NCI-H510A treated with DMSO at 0.1 percent for 48 hours (cell line): ENCODE measurements around the gene WARS2.

ENCODE experiments used
- DNase-seq: peaks from one replicate; lab custom pipeline; 2025; lab: John Stamatoyannopoulos, UW

The WARS2 gene

DNA sequence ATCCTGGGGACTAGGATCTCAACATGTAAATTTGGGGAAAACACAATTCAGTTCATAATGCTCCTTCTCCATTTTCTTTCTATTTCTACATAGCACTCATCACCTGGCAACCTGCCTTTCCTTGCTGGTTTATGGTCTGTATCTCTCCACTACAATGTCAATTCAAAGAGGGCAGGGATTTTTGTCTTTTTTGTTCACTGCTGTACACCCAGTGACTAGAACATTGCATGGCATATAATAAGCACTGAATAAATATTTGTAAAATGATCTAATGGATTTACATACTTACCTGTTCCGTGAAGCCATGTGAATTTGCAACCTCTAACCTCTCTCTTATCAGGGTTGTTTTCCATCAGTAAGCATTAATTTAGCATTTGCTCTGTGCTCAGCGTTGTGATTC, 124.9 kb downstream of the WARS2 start:
- no peak for DNase-seq

DNA sequence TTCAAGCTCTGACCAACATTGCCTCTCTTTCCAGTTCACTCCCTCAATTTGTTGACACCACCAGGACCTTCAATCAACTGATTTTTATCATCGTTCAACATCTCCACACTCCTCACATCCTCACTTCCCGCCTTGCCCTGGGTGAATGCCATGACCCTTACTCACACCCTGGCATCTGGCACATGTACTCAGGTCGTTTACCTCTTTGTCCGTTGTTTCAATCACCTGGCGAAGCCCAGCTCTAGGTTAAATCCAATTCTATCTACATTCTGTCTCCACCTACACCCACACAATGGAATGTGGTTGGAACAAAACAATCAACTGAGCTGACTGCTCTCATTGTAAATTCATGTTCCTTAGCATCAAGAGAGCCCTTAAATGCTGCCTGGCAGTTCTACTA, 128.1 kb downstream of the WARS2 start:
- no peak for DNase-seq

DNA sequence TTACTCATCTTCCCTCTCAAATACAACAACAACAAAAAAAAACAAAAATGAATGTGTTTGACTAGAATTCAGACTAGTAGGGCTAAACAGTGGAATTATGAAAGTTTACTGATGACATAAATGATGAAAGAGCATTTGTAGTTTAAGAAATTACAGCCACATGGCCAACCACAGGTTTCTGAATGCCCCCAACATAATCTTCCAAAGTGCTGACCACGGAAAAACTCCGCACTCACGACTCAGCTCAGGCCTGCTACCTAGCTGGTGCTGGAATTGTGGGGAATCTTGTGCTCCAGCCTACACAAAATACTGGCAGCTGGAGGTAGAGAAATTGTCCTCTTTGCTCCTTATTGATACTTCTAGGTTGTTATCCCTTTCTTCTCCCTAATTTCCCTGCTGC, 128.7 kb downstream of the WARS2 start:
- no peak for DNase-seq

DNA sequence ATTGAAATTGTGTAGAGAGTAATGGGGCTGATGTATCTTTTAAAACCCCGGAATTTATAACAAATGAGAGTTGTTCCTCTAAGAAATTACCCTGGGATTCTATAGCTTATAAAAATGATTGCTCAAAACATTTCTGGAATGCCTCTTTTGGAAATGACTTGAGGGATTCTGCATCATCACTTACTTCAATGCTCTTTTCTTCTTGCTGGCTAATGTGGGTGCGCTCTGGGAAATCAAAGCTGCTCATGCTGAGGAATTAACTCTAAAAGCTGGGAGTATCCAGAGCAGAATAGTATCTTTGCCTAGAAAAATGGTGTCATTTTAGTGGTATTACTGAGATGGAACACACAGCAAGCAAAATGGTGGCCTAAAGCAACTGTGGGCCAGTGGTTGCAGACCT, 129.3 kb downstream of the WARS2 start:
- DNase-seq: no peak

DNA sequence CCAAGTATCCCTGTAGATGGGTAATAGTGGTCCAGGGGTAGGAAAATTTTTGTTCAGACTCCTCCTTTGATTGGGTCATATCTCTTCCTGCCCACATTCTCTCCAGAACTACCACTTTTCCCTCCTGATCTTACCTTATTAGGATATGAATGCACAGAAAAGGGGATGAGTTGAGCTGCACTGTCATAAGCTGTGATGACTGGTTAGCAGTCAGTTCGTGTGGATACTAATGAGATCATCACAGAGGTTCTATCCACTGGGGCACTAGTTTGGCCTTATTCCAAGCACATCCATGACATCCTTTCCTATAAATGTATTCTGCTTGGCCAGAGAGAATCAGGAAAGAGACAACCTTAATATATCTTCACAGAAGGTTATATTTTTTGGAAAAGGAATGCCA, 130.3 kb downstream of the WARS2 start:
- DNase-seq: no peak

DNA sequence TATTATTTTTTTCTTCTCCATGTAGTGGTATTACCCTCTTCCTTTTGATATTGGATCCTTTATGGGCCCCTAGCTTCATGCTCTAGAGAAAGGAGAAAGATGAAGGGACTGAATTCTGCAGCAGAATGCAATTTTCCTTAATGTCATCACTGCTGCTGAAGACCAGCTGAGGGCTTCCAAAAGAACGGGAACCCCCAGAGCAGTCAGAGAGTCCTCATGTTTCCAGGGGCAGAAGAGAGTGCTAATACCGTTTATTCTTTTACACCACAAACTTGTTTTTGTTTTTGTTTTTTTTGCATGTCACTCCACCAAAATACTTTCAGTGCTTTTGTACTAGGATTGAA, 131.2 kb downstream of the WARS2 start:
- no peak for DNase-seq

DNA sequence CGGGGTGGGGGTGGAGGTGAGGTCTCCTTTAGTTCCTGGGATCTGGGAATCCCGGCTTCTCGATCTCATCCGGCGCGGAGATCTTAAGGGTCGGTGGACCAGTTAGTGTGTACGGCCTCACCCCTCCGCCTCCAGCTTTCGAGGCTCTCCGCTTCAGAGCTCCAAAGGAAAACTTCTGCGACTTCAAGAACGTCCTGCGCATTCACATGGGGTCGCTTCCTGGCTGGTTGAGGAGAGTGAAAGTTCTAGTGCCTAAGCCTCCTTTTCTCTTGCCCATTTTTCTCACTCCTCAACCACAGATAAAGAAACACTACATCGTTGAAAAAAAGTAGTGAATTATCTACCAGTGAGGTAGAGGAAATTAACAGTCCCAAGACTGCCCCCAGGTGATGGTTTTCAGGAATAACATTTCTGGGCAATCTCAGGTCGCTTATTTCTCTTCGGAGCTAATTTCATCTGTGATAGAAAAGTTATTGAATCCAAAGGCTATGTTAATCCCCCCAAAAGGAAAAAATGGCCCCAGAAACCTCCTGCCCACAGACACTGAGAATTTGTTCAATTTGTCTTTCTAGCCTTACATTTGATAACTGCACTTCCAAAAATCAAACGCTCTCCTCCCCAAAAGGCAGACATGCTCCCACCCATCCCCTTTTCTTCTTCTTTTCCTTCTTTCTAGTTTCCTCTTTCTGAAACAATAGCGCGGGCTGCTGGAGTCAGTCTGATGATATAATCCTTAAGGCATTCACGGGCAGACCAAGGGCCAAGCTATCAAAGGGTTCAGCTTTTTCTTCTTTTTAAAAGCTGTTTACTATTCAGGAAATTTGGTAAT, 131.8 kb downstream of the WARS2 start:
- DNase-seq: peak; percentile 47

DNA sequence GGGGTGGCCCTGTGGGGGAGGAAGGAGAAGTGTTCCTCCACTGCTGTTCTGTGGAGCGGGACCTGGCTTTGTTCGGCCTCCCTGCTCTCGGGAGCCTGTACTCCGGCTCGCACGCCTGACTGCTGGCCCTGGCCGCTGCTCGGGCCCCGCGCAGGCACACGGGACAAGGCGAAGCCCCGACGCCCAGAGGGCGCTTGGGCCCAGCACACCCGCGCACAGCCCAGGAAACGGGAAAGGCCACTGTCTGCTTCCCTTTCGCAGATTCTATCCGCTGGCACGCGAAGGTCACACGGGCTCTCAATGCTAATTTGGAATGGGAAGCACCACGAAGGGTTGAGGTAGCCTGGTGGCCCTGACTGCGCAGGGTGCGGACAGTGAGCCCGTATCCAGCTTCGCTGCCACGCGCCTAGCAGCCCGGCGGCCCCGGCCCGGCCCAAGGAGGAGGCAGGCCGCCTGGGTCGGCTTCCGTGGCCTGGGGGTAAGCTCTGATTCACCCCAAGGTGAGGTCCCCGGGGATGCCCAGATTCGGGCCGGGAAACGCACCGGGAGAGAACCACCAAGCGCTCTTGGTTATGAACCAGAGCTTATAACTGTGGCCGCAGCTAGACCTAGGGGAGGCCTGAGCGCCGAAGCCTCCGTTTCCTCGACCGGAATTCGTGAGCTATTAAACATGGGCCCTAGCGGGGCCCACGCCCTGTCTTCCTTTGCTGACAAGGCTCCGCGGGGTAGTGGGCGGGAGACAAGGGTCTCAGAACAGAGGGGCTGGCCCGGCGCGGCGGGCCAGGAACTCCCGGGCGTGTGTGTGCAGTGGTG, 132.6 kb downstream of the WARS2 start:
- DNase-seq: no peak

DNA sequence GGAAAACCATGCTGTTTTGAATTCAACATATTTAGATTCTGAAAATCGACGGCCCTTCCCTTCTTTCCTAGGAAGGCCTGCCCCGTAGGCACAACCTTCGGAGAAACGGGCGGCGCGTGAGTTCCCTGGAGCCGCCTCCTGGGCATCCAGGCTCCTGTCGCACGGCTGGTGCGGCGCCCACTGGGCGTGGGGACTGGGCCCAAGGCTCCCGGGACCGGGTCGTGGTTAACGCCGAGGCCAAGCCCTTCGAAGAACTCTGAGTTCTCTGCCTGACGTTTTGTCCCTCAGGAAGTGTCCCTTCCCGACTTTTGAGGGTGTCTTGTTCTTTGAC, 133.1 kb downstream of the WARS2 start:
- DNase-seq: no peak

DNA sequence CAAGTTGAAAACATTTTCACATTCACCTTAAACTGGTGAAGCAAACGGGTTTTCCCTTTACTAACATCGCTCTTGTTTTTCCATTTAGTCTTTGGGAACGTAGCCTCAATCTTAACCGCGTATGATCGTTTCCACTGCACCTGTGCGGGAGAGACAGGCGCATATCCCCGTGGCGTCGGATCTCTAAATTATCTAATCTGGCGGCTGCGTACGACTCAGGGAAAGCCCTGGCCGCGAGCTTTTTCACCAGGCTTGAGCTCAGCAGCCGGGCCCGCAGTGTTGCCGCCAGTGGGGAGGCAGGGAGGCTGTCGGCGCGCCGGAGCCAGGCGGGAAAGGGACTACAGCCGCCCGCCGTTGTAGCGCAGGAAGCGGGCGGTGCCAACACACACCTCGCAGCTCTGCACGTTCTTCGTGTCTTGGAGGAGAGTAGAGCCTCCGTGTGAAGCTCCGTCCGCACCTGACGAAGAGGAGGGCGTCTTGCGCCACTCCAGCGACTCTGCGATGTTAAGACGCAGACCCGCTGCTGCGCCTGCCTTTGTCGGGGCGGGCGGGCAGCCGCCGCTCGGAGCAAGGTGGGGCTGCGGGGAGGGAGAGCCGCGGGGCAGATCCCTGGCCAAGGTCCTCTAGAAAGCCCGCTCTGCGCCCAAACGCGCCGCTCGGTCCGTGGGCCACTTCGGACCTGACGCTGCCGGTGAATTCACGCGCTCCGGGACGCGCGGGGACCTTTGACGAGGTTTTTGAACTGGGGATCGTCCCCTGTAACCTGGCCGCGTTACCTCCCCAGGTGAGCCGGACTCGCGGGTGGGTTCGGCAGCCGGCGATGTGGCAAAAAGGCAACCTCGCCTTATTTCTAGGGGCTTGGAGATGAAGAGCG, 133.8 kb downstream of the WARS2 start:
- DNase-seq: peak; percentile 11

DNA sequence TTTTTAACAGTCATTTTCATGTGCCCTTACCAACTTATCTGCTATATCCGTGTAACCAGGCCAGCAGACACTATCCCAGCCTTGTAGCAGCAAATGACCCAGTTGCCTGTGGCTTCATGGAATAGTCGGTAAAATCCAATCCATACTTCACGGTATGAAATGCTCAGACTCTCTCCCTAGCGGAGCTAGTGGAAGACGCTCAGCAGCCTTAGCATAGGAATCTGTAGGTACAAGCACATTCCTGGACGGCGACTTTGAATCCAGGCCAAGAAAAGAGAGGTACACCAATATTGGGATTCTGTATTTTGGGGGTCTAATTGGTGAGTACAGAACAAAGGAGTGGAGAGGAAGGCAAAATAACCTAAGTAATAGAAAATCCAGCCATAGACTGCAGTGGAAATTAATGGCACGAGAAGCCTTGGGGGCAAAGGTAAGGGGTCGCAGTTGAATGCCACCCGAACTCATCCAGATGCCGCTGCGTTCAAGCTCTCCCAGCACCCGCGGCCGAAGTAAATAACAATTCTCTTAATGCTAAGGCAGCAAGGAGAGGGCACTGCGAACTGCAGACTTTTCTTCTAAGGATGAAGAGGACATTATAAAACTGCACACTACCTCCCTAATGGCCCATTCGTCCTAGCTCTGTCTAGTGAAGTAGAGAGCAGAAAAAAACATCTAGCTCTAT, 134.6 kb downstream of the WARS2 start:
- DNase-seq: no peak

DNA sequence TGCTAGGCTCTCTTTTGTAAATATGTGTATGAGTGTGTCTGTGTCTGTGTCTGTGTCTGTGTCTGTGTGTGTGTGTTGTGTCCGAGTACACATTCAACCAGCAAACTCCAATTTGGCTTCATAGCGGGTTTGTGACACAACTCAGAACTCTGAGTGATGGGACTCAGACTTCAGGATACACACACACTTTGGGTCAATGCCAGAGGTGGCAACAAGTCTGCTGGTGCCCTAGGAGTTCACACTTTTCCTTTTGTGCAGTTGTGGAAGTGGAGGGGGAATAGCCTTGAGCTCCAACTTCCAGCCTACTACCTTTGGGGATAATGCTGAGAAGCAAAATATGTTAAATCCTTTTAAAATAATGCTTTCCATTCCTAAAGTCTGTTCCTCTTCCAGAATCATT, 135.7 kb downstream of the WARS2 start:
- no peak for DNase-seq

DNA sequence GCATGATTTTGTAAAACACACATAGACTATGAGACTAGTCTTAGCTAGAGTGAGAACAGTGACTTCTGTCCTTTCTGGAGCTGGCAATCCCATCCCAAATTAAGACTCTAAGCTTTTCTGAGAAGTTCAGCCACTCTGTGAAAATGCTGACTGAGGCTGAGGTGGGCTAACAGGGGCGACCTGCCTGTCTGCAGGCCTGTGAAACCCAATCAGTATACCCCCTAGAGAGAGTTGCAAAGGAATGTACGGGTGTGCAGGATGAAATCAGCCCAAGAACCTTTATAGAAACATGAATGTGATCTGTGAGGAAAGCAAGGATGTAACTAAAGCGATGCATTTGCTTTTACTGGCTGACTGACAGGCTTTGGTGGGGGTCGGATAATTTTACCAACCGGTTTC, 136.3 kb downstream of the WARS2 start:
- DNase-seq: no peak

DNA sequence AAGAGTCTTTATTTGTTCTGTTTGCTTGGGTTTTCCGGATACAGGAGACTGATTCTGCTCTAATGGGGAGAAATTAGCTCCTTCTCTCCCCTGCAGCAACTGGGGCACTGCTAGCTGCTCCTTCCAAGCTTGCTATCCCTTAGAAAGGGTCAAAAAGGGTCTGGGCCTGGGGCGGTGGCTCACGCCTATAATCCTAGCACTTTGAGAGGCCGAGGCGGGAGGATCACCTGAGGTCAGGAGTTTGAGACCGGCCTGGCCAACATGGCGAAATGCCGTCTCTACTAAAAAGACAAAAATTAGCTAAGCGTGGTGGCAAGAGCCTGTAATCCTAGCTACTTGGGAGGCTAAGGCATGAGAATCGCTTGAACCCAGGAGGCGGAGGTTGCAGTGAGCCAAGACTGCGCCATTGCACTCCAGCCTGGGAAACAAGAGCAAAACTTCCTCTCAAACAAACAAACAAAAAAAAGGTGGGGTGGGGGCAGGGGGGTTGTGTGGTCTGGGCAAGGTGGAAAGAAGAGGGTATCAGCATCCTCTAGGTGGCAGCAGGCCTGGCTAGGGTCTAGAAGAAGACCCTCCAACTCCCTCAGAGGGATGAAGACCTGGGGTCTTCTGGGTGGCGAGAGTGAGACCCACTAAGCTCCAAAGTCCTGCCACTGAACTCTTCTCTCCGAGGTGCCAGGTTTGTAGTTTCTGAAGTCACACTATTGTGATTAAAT, 136.9 kb downstream of the WARS2 start:
- no peak for DNase-seq

DNA sequence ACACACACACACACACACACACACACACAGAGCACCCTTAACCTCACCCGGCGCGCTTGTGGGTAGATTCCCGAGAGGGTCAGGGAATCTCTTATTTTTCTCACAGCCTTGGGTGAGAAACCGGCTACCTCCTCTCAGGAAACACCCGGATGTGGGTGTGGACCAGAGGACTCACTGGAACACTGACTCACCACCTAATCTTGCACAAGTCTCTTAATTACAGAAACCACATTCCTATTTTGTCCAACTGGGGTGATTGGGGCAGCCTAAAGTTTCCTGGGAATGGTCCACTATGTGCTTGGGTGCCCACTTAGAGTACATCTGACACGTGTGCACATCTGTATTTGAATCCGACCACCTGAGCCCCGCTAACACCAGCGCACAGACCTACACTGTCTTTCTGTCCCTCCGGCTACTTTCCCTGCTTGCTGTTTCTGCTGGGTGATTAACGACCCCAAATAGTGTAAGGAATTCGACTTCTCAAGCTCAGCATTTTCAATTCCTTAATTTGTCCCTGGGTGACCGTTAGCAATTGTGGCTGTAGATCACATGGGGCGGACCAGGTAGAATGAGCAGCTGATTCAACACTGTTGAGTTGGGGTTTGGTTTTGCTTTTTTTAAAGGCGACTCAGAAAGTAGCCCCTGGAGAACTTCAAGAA, 138.3 kb downstream of the WARS2 start:
- DNase-seq: no peak

DNA sequence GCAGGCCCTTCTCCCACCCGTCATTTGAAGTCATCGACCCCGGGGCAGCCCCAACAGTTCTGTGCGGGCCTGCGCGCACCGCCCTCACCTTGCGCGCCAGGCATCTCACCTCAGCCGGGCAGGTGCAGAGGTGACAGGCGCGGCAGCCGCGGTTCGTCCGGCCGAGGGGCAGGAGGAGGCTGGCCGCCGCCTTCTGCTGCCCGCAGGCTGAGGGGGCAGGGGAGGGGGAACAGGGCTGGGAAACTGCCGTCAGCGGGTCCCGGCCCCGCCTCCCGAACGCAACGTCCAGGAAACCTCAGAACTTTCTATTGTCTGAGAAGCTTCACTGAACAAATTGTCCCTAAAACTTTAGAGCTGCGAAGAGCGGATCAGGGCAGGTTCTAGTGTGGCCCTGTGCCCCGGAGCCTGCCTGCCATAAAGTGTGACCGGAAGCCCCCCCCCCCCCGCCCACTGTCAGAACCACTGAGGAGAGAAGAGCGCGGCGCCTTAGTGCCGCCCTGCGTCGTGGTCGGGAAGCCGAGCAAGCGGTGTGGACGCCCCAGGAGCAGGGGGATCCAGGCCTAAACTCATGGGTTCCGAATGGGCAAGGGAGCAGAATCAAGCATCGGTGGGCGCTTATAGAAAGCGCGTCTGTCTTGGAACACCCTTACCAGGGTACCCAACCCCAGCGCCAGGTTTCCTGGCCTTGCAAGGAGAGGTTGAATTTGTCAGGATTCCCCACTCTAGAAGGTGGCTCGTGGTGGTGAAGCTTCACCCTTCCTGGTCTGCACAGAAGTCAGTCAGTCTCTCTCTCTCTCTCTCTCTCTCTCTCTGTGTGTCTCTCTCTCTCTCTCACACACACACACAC, 139.0 kb downstream of the WARS2 start:
- DNase-seq: no peak

DNA sequence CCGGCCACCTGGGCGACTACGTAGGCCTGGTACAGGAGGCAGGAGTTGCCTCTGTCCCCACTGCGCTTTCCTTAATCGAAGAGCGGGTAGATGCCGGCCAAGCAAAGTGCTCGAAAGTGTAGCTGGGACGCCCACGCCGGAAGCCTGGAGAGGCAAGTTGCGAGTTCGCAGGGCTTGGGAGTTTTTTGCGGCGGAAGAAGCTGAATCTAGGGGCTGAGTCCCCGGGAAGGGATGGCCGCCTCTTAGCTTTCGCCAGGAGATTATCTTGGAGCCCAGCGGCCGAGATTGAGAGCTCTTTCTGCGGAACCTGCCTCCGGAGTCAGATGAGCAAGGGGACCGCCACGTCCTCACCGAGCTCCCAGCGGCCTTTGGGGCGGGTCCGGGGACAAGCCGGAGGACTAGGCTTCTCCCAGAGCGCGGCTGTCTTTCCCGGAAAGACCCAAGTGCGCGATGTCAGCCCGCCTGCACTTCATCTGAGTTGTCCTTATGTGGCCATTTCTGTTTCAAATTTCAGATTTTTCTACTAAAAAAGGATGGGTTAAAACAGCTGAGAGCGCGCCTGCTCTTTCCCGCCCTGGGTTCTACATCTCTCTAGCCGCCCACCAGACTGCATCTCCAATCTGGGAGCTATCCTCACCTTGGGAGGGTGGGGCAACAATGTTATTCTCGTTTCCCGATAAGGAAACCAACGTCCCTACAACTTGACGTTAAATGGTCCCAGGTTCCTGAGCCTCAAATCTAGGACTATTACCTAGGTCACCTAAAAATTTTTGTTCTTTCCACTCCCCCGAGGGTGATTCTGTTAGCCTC, 139.9 kb downstream of the WARS2 start:
- no peak for DNase-seq

DNA sequence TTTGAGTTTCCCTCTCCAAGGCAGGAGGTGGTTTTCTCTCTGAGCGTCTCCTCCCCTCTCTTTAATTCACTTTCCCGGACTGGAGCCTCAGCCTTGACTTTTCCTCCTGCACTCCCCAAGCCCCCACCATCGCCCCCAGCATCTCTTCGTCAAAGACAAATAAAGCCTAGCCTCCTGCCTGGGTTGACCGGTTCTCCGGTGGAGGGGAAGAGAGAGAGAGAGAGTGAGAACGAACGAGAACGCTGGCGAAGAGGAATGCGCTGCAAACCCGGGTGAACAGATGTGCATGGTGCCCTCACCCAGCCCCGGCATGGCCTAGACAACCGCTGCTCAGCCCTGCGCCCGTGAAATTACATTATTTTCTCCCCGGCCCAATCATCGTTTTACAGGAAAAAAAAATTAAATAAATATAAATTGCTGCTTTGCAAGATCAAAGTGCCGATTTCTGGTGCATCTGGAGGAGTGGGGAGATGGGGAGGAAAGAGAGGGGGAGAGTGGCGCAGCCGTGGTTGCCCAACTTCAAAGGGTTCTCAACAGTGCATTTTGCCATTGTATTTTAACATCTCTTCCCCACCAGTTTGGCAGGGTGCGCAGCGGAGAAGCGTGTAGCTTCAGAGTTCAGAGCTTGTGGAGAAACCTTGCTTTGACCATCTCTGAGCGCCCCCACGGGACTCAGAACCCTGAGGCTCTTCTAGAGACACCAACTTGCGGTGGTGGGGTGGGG, 140.9 kb downstream of the WARS2 start:
- no peak for DNase-seq
